Measurements from ENCODE around the gene UBE2M.

DNA sequence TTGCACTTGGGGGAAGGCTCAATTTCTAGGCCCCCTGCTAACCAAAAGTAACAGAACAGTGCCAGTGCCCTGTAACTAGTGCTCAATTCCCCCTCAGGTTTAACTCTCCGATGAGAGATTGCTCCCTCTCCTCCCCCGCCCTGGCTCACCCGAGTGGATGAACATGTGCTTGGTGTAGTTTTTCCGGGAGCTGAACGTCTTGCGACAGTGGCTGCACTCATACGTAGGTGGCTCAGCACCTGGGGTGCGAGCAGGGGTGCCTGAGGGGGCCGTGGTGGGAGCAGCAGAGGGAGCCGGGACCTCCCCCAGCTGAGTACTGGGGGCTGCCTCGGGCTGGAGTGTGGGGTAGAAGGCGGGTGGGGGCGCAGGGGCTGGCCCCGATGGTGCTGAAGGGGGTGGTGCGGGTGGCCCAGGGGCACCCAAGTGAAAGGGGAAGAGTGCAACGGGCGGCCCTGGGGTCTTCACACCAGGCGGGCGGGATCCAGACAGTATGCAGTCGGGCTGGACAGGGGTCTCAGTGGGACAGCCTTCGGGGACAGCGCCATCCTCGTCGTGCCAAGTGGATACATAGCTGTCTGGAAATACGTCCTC, 42.1 kb downstream of the UBE2M start:
- TF ChIP-seq, protein P1, sequence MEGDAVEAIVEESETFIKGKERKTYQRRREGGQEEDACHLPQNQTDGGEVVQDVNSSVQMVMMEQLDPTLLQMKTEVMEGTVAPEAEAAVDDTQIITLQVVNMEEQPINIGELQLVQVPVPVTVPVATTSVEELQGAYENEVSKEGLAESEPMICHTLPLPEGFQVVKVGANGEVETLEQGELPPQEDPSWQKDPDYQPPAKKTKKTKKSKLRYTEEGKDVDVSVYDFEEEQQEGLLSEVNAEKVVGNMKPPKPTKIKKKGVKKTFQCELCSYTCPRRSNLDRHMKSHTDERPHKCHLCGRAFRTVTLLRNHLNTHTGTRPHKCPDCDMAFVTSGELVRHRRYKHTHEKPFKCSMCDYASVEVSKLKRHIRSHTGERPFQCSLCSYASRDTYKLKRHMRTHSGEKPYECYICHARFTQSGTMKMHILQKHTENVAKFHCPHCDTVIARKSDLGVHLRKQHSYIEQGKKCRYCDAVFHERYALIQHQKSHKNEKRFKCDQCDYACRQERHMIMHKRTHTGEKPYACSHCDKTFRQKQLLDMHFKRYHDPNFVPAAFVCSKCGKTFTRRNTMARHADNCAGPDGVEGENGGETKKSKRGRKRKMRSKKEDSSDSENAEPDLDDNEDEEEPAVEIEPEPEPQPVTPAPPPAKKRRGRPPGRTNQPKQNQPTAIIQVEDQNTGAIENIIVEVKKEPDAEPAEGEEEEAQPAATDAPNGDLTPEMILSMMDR (IDR thresholded peaks at IDR 0.05): no peak
- no peak for TF ChIP-seq ZFX (IDR thresholded peaks at IDR 0.05; ENCODE audit: borderline replicate concordance)
